GM23248 (cell line): Measurements from ENCODE around the gene CCDC39. TPM values are rescaled to one million over a fixed set of nuclear protein-coding genes. Genes with fewer than 3 reads are reported as not detected.

Source experiments
- DNase-seq: peaks from one replicate; pipeline ENCODE4 v3.0.0-alpha.2; 2015
- H2AFZ ChIP-seq: fragments of 200-600 bp; sonication (generic); 2 replicates; pipeline ENCODE4 v1.6.1; 2016; ENCODE audit warnings: antibody characterized with exemption
- H3F3A ChIP-seq: fragments of 200-600 bp; sonication (generic); 2 replicates; pipeline ENCODE4 v1.6.1; 2016; ENCODE audit warnings: mild to moderate bottlenecking, antibody characterized with exemption, mixed run types; ENCODE audit not compliant: insufficient read depth
- H3K27ac ChIP-seq: fragments of 200-600 bp; sonication (generic); 2 replicates; pipeline ENCODE4 v1.5.1; 2016; ENCODE audit warnings: mild to moderate bottlenecking
- H3K27me3 ChIP-seq: fragments of 200-600 bp; sonication (generic); replicated peaks from 2 replicates; pipeline ENCODE4 v1.6.1; 2016; ENCODE audit warnings: mild to moderate bottlenecking; ENCODE audit not compliant: insufficient read depth
- H3K36me3 ChIP-seq: fragments of 200-600 bp; sonication (generic); 2 replicates; pipeline ENCODE4 v1.6.1; 2016; ENCODE audit warnings: low read depth, mild to moderate bottlenecking
- H3K4me1 ChIP-seq: fragments of 200-600 bp; sonication (generic); 2 replicates; pipeline ENCODE4 v1.6.1; 2016; ENCODE audit warnings: mild to moderate bottlenecking; ENCODE audit not compliant: insufficient read depth
- H3K4me2 ChIP-seq: fragments of 200-600 bp; sonication (generic); one replicate; pipeline ENCODE4 v1.6.1; 2016; ENCODE audit warnings: mild to moderate bottlenecking; ENCODE audit not compliant: unreplicated experiment
- H3K4me3 ChIP-seq: fragments of 200-600 bp; sonication (generic); 2 replicates; pipeline ENCODE4 v1.5.1; 2016; ENCODE audit warnings: mild to moderate bottlenecking
- H3K79me2 ChIP-seq: fragments of 200-600 bp; sonication (generic); 2 replicates; pipeline ENCODE4 v1.6.1; 2016; ENCODE audit warnings: mild to moderate bottlenecking; ENCODE audit not compliant: insufficient read depth
- H3K9ac ChIP-seq: fragments of 200-600 bp; sonication (generic); 2 replicates; pipeline ENCODE4 v1.6.1; 2016; ENCODE audit warnings: mild to moderate bottlenecking
- H3K9me2 ChIP-seq: fragments of 200-600 bp; sonication (generic); 2 replicates; pipeline ENCODE4 v1.6.1; 2016; ENCODE audit warnings: mixed run types, mild to moderate bottlenecking, moderate library complexity; ENCODE audit not compliant: insufficient read depth
- H3K9me3 ChIP-seq: fragments of 200-600 bp; sonication (generic); one replicate; pipeline ENCODE4 v1.6.1; 2017; ENCODE audit warnings: low read depth
- H4K20me1 ChIP-seq: fragments of 200-600 bp; sonication (generic); 2 replicates; pipeline ENCODE4 v1.6.0; 2016; ENCODE audit not compliant: insufficient read depth
- EZH2 ChIP-seq: fragments of 200-600 bp; sonication (generic); IDR thresholded peaks from 2 replicates; pipeline ENCODE4 v1.6.1; 2018; ENCODE audit warnings: antibody characterized with exemption, mild to moderate bottlenecking; ENCODE audit not compliant: insufficient read depth, poor library complexity, severe bottlenecking
- EZH2phosphoT487 ChIP-seq: fragments of 200-600 bp; sonication (generic); IDR thresholded peaks from 2 replicates; pipeline ENCODE4 v1.6.1; 2018; ENCODE audit warnings: antibody characterized with exemption, moderate library complexity, mild to moderate bottlenecking, low read depth; ENCODE audit not compliant: insufficient read depth
- WGBS, 2 experiments: methylation state at CpG; one replicate each; pipeline ENCODE4 v1.1.6; 2015 to 2017; ENCODE audit warnings: low lambda C conversion rate in 2 of 2, low coverage in 1 of 2; ENCODE audit errors: missing lambda C conversion rate in 2 of 2; 5-methylcytosine and 5-hydroxymethylcytosine counted together
- in situ Hi-C: fragments of 300-500 bp; cut with MboI; formaldehyde crosslinking; loops from 2 replicates; pipeline ENCODE4 v1.15.0; 2020
- polyA plus RNA-seq: library from polyadenylated mRNA; unstranded; fragments of >200 nt; fragmentation: Nextera tagmentation; extraction: Ambion mirVana; gene quantifications from 2 replicates; pipeline ENCODE4 v1.2.1, GENCODE V29; 2016
- total RNA-seq: library from RNA; depleted of rRNA; stranded (reverse); fragments of >200 nt; shearing (Covaris generic); gene quantifications from 2 replicates; pipeline ENCODE4 v1.2.3, GENCODE V29; 2014

The CCDC39 gene
- total and polyA plus RNA-seq, 2 experiments from 2014 or later, result not detected

DNA sequence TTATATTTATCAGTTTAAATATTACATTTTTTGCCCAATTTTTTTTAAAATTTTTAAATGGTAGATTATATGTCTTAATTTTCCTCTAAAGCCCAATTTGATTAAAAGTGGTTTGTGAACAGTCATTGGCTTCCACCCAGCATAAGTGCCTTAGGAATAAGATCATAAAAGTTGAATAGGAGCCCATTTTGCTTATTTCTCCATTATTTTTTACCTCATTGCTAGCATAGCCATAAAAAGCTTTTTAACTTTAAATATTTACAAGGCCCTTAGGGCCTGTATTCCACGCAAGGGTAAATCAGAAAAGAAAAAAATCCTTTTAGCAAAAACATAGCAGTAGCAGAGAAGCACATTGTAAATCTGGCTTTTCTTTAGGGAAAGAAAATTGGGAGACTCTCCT lies 68.3 kb downstream of the CCDC39 start:
- H4K20me1 ChIP-seq, result no peaks in the 10 kb centered on the region
- no peak overlapping the region for H3K4me3 ChIP-seq
- no peak overlapping the region for H3K9ac ChIP-seq
- in situ Hi-C loops, result no loop called here
- peaks cover 67% of the 10 kb centered on the region for H3K36me3 ChIP-seq
- peaks cover 5% of the 10 kb centered on the region; the same call in 1 of the 2 replicates for H3K79me2 ChIP-seq
- H3K9me3 ChIP-seq, result no peaks in the 10 kb centered on the region
- no peaks in the 10 kb centered on the region for H3K9me2 ChIP-seq
- H3F3A ChIP-seq, result no peaks in the 10 kb centered on the region
- H3K4me2 ChIP-seq, result no peak overlapping the region
- H2AFZ ChIP-seq, result no peak overlapping the region
- H3K27me3 ChIP-seq, result no peaks in the 10 kb centered on the region
- no peaks in the 10 kb centered on the region for H3K4me1 ChIP-seq
- peak; percentile 38 for DNase-seq
- no peak overlapping the region for H3K27ac ChIP-seq
- WGBS, 2 experiments, result 92 to 97% methylated on average over 1 of the region's 1 CpG
- TF ChIP-seq EZH2 (no peak), EZH2phosphoT487 (no peak)

- peak within 1 kb of the TSS; percentile 91 for H3K9ac ChIP-seq
- peak within 1 kb of the TSS; percentile 78 for H3K27ac ChIP-seq
- WGBS, 2 experiments, result 2 to 3% methylated on average over 61 to 68 of the region's 70 CpGs
- TF ChIP-seq EZH2, result no peak
- TF ChIP-seq EZH2phosphoT487, result no peak
- peaks cover 11% of the 10 kb centered on the region for H3K4me1 ChIP-seq
- DNase-seq, result peak; percentile 97
- H3K27me3 ChIP-seq, result no peaks in the 10 kb centered on the region
- H2AFZ ChIP-seq, result peak within 1 kb of the TSS; percentile 99
- peaks cover 5% of the 10 kb centered on the region; the same call in 1 of the 2 replicates for H3K9me2 ChIP-seq
- peak within 1 kb of the TSS; percentile 93 for H3K4me3 ChIP-seq
- H3F3A ChIP-seq, result no peaks in the 10 kb centered on the region
- H3K36me3 ChIP-seq, result peaks cover 32% of the 10 kb centered on the region
- no peaks in the 10 kb centered on the region for H4K20me1 ChIP-seq
- no peaks in the 10 kb centered on the region for H3K9me3 ChIP-seq
- peak within 1 kb of the TSS; percentile 88 for H3K4me2 ChIP-seq
- peaks cover 39% of the 10 kb centered on the region for H3K79me2 ChIP-seq
- in situ Hi-C loops, result no loop called here
Measured at GRCh38 chr3:180601688-180602666, 77.3 kb downstream of the CCDC39 start, which contains the start of gene TTC14. TTC14 (plus strand) TSS chr3:180602163; CDS start chr3:180602262, 99 bp downstream.

DNA sequence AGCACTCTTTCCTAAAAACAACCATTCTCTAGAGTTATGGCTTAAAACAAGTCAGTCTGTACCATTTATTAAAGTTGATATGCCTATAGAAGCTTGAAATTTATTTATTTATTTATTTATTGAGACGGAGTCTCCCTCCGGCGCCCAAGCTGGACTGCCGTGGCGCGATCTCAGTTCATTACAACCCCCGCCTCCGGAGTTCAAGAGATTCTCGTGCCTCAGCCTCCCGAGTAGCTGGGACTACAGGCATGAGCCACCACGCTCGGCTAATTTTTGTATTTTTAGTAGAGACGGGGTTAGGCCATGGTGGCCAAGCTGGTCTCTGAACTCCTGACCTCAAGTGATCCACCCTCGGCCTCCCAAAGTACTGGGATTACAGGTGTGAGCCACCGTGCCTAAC lies 78.8 kb downstream of the CCDC39 start:
- TF ChIP-seq EZH2phosphoT487, result no peak
- TF ChIP-seq EZH2, result no peak
- no peaks in the 10 kb centered on the region for H3K27me3 ChIP-seq
- no peaks in the 10 kb centered on the region for H3K9me3 ChIP-seq
- peaks cover 11% of the 10 kb centered on the region for H3K4me1 ChIP-seq
- DNase-seq, result no peak
- no peak overlapping the region for H2AFZ ChIP-seq
- no peak overlapping the region for H3K27ac ChIP-seq
- no peaks in the 10 kb centered on the region for H3F3A ChIP-seq
- H4K20me1 ChIP-seq, result no peaks in the 10 kb centered on the region
- no peak overlapping the region for H3K4me3 ChIP-seq
- in situ Hi-C loops, result no loop called here
- H3K9ac ChIP-seq, result no peak overlapping the region
- H3K36me3 ChIP-seq, result peaks cover 17% of the 10 kb centered on the region
- 93 to 94% methylated on average over 15 of the region's 15 CpGs for WGBS, 2 experiments
- H3K4me2 ChIP-seq, result no peak overlapping the region
- H3K79me2 ChIP-seq, result peaks cover 30% of the 10 kb centered on the region
- H3K9me2 ChIP-seq, result peaks cover 5% of the 10 kb centered on the region; the same call in 1 of the 2 replicates

GRCh38 chr3:180595559-180595935 lies 83.7 kb downstream of the CCDC39 start:
- H4K20me1 ChIP-seq, result no peaks in the 10 kb centered on the region
- H3K79me2 ChIP-seq, result no peaks in the 10 kb centered on the region
- no peaks in the 10 kb centered on the region for H3K36me3 ChIP-seq
- no peaks in the 10 kb centered on the region for H3K9me2 ChIP-seq
- no peaks in the 10 kb centered on the region for H3K27me3 ChIP-seq
- in situ Hi-C loops, result loop anchor here (10.0 kb wide), 1 partner anchor 671 kb away; no protein-coding TSS in a partner anchor
- no peak overlapping the region for H3K27ac ChIP-seq
- H3K9me3 ChIP-seq, result no peaks in the 10 kb centered on the region
- H3F3A ChIP-seq, result no peaks in the 10 kb centered on the region
- H3K4me1 ChIP-seq, result no peaks in the 10 kb centered on the region
- H3K4me3 ChIP-seq, result no peak overlapping the region
- no peak for TF ChIP-seq EZH2phosphoT487
- TF ChIP-seq EZH2, result no peak
- no peak for DNase-seq
- no peak overlapping the region for H3K9ac ChIP-seq
- no peak overlapping the region for H2AFZ ChIP-seq
- no peak overlapping the region for H3K4me2 ChIP-seq
- 21 to 36% methylated on average over 1 of the region's 1 CpG for WGBS, 2 experiments
